ENCODE results near the gene KLHL12.

The KLHL12 gene

GRCh38 chr1:202852163-202852904 lies 74.7 kb downstream of the KLHL12 start:
- no peak overlapping the region for H3K4me3 ChIP-seq (ENCODE audit: low read length)
- peak; percentile 59 for DNase-seq (ENCODE audit: low read depth, low spot score)

DNA sequence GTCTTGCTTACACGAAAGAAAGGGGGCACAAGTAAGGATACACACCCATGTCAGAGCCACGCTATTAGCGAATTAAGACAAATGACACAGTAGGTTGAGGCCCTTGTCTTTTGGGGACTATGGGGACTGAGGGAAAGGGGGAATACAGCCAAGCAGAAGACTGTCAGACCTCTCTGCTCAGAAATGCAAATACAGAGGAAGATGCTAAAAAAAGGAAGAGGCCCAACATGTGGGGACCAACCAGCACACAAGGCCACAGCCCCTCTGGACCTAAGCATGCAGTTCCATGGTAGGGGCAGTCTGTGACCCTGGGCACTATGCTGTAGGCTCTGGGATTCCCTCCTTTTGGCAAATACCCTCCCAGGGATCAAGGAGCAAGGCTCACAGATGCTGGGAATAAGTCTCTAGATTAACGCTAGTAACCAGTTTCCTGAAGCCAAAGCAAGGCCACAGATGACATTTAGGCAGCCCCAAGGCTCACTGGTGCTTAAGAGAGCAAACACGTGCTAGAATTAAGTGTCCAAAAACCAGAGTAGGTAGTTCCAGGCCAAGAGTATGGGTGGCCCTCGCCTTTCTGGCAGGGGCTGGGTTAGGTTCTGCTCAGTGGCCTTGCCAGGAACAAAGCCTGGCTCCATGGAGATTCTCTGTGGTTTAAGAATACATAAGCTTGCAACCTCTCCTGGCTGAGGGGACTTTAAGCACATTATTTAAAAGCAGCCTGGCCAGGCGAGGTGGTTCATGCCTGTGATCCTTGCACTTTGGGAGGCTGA lies 76.3 kb downstream of the KLHL12 start:
- no peak for DNase-seq (ENCODE audit: low read depth, low spot score)
- H3K4me3 ChIP-seq (ENCODE audit: low read length): no peak overlapping the region

GRCh38 chr1:202848191-202848542 lies 78.9 kb downstream of the KLHL12 start:
- H3K4me3 ChIP-seq (ENCODE audit: low read length): no peak overlapping the region
- no peak for DNase-seq (ENCODE audit: low read depth, low spot score)

DNA sequence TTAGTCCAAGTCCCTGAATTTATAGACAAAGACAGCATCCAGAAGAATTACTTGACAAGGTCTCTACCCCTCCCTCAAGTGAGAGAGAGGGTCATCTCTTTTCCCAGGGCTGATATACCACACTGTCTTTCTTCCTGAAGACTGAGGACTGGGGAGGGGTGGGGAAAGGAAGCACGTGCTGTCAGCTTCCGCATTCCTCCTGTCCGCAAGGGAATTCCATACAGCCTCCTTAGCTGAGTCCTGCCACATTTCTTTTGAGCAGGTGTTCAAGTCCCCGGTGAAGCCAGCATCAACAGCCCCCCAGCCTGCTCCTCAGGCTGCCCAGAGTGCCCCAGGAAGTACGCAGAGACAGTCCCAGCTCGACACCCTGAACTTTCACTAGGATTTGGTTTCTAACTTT lies 82.1 kb downstream of the KLHL12 start:
- no peak for DNase-seq (ENCODE audit: low read depth, low spot score)
- H3K4me3 ChIP-seq (ENCODE audit: low read length): no peak overlapping the region

- no peak overlapping the region for H3K4me3 ChIP-seq (ENCODE audit: low read length)
- DNase-seq (ENCODE audit: low read depth, low spot score): no peak
Observed at GRCh38 chr1:202844259-202844658, 82.8 kb downstream of the KLHL12 start.

DNA sequence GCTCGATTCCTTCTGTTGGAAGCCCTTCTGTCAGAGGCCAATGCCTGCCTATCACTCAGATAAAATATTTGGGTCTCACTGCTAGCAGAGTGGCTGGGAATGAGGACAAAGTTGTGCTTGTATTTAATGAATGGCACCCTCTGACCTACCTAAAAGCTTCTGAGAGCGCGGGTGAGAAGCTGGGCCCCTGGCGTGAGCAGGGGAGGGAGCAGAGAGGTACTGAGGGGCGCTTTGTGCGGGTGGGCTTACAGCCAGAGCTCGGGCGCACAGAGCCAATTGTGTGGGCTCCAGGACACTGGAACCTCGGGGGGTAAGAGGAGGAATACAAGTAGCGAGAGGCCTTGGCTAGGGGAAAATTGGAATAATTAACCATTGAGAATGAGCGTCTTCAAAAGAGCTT lies 84.0 kb downstream of the KLHL12 start:
- no peak for DNase-seq (ENCODE audit: low read depth, low spot score)
- H3K4me3 ChIP-seq (ENCODE audit: low read length): no peak overlapping the region

Measured in Jurkat, Clone E6-1 (cell line).